Femur (tissue), 1 donor: ENCODE measurements around the gene IL10RA.

Experiments
- DNase-seq: peaks from one replicate; pipeline ENCODE4 v3.0.0-alpha.2; 2017

The IL10RA gene

GRCh38 chr11:118048472-118049370 lies 62.5 kb downstream of the IL10RA start:
- DNase-seq = no peak

- no peak for DNase-seq
Measured at GRCh38 chr11:118049771-118050170, 63.6 kb downstream of the IL10RA start.

GRCh38 chr11:118050208-118050891 lies 64.2 kb downstream of the IL10RA start:
- DNase-seq = no peak
